ENCODE data around the gene SYF2. TPM values are rescaled to one million over a fixed set of nuclear protein-coding genes. Genes with fewer than 3 reads are reported as not detected.

SYF2 gene
- total RNA-seq, 1 donor = 28.9 TPM

DNA sequence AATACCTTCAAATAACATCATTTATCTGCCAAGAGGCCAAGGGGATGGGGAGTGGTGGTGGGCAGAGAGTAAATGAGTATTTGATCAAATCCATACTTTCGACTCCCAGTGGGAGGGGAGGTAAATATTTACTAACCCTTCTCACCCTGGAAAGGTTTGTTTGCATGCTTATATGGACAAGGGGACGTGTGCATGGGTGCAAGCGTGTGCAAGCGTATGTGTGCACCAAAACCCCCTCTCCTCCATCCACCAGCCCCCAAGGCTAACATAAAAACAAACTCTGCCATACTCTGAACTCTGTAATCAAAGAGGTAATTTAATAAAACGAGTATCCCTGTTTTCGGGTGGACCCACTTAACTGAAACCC is 58.0 kb downstream of the SYF2 start:
- TF ChIP-seq, protein P1, sequence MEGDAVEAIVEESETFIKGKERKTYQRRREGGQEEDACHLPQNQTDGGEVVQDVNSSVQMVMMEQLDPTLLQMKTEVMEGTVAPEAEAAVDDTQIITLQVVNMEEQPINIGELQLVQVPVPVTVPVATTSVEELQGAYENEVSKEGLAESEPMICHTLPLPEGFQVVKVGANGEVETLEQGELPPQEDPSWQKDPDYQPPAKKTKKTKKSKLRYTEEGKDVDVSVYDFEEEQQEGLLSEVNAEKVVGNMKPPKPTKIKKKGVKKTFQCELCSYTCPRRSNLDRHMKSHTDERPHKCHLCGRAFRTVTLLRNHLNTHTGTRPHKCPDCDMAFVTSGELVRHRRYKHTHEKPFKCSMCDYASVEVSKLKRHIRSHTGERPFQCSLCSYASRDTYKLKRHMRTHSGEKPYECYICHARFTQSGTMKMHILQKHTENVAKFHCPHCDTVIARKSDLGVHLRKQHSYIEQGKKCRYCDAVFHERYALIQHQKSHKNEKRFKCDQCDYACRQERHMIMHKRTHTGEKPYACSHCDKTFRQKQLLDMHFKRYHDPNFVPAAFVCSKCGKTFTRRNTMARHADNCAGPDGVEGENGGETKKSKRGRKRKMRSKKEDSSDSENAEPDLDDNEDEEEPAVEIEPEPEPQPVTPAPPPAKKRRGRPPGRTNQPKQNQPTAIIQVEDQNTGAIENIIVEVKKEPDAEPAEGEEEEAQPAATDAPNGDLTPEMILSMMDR (IDR thresholded peaks at IDR 0.05; ENCODE audit: insufficient read depth, low read depth, low read length) = no peak
- no peak for DNase-seq (ENCODE audit: low read depth)
- H3K4me3 ChIP-seq (ENCODE audit: low read depth, low read length) = no peak overlapping the region

DNA sequence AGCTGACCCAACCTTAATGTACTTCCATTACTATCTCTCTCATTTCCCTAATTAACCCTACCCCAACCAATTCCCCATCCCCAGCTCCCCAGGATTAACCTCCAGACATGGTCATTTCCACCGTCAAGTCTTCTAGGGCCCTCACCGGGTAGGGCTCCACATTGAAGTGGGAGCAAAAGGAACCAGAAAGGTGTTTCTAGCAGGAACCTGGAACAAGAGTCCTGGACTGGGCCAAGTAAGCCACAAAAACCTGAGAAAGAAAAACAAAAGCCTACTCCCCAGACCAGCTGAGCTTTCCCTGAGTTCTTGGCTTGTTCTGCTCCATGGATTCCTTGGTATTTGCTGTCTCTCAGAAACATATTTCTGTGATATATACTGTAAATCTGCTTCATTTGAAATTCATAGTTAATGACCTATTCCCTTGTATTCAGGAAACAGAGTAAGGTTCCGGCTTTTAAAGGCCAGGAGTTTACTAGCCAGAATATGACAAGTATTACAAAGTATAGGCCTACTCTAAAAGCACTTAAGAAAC is 58.4 kb downstream of the SYF2 start:
- H3K4me3 ChIP-seq (ENCODE audit: low read depth, low read length) = no peak overlapping the region
- TF ChIP-seq, protein P1 (IDR thresholded peaks at IDR 0.05; ENCODE audit: insufficient read depth, low read depth, low read length) = no peak
- no peak for DNase-seq (ENCODE audit: low read depth)

Other genes with a start within 250 kb of the SYF2 start
- gene RSRP1, start 15.0 kb upstream of the SYF2 start, total RNA-seq = 95.7 and 160 TPM in 2 replicates
- not detected in 2 replicates for gene RHD, start 40.0 kb upstream of the SYF2 start, total RNA-seq
- gene TMEM50A, start 105.8 kb upstream of the SYF2 start, total RNA-seq = 109 and 142 TPM in 2 replicates
- under 0.01 TPM in 2 replicates for gene RHCE, start 188.3 kb upstream of the SYF2 start, total RNA-seq
- 19.0 and 19.9 TPM in 2 replicates for gene MACO1, start 198.4 kb upstream of the SYF2 start, total RNA-seq

Data from fibroblast of villous mesenchyme (primary cell).